Endodermal cell (in vitro differentiated cells): ENCODE data around the gene BTNL9. TPM values are rescaled to one million over a fixed set of nuclear protein-coding genes. Genes with fewer than 3 reads are reported as not detected.

Experiments
- DNase-seq: peaks from one replicate; pipeline ENCODE4 v3.0.0-alpha.2; 2017
- H3K27ac ChIP-seq: 2 replicates; pipeline ENCODE4 v1.5.1; 2013; ENCODE audit warnings: mild to moderate bottlenecking, low read depth, low read length, moderate library complexity
- H3K27me3 ChIP-seq: 2 replicates; pipeline ENCODE4 v1.6.1; 2013; ENCODE audit warnings: mild to moderate bottlenecking, low read length, moderate library complexity; ENCODE audit not compliant: insufficient read depth, control insufficient read depth, poor library complexity, severe bottlenecking
- H3K36me3 ChIP-seq: 2 replicates; pipeline ENCODE4 v1.7.0; 2013; ENCODE audit warnings: mild to moderate bottlenecking, low read length, moderate library complexity; ENCODE audit not compliant: control insufficient read depth, insufficient read depth
- H3K4me1 ChIP-seq: one replicate; pipeline ENCODE4 v1.7.0; 2013; ENCODE audit warnings: low read length; ENCODE audit not compliant: control insufficient read depth, insufficient read depth
- H3K4me3 ChIP-seq: 2 replicates; pipeline ENCODE4 v1.5.1; 2013; ENCODE audit warnings: mild to moderate bottlenecking, low read length, moderate library complexity
- H3K9ac ChIP-seq: 2 replicates; pipeline ENCODE4 v1.6.1; 2013; ENCODE audit warnings: mild to moderate bottlenecking, low read length, moderate library complexity; ENCODE audit not compliant: poor library complexity, severe bottlenecking; ENCODE audit errors: extremely low read depth
- H3K9me3 ChIP-seq: 2 replicates; pipeline ENCODE4 v1.6.1; 2013; ENCODE audit warnings: mild to moderate bottlenecking, low read length, moderate library complexity; ENCODE audit not compliant: control insufficient read depth
- H3K27ac Mint-ChIP-seq: 2 replicates; pipeline ENCODE4 v1.8.0; 2020; ENCODE audit warnings: mixed read lengths
- H3K27me3 Mint-ChIP-seq: 2 replicates; pipeline ENCODE4 v1.8.0; 2021; ENCODE audit warnings: mild to moderate bottlenecking, mixed read lengths; ENCODE audit not compliant: insufficient read depth
- H3K36me3 Mint-ChIP-seq: 2 replicates; pipeline ENCODE4 v1.8.0; 2020; ENCODE audit warnings: low read depth, mixed read lengths
- H3K4me1 Mint-ChIP-seq: 2 replicates; pipeline ENCODE4 v1.8.0; 2020; ENCODE audit warnings: mixed read lengths
- H3K4me3 Mint-ChIP-seq: 2 replicates; pipeline ENCODE4 v1.8.0; 2020; ENCODE audit warnings: mild to moderate bottlenecking, moderate library complexity, mixed read lengths
- H3K9me3 Mint-ChIP-seq: 2 replicates; pipeline ENCODE4 v1.8.0; 2020; ENCODE audit warnings: mild to moderate bottlenecking, mixed read lengths
- CTCF ChIP-seq: fragments of 200-600 bp; sonication (generic); conservative IDR thresholded peaks from 2 replicates; pipeline ENCODE4 v1.5.0; 2021; ENCODE audit warnings: antibody characterized with exemption, mild to moderate bottlenecking
- WGBS, 2 experiments: methylation state at CpG; one replicate each; pipeline versions ENCODE4 v1.1.5 to v1.1.7; 2013; ENCODE audit warnings: missing lambda C conversion rate in 2 of 2, mixed read lengths in 1 of 2; ENCODE audit not compliant: insufficient coverage in 1 of 2, insufficient read length in 1 of 2; 5-methylcytosine and 5-hydroxymethylcytosine counted together
- total RNA-seq, 2 donors: library from RNA; stranded (reverse); fragmentation: NEBNext Ultra II Directional in 1 of 2; extraction: Animal tissue kit (Norgen Biotek cat#: 25700) in 1 of 2; gene quantifications; 2 replicates in 1 of 2; 3 replicates in 1 of 2; pipeline ENCODE4 v1.2.1, GENCODE V29; 2021

The BTNL9 gene
- total RNA-seq, 2 donors from 2014 or later = not detected

- H3K27ac Mint-ChIP-seq = no peak overlapping the region
- no peaks in the 10 kb centered on the region for H3K4me1 ChIP-seq
- no peak overlapping the region for H3K4me3 Mint-ChIP-seq
- no peaks in the 10 kb centered on the region for H3K36me3 Mint-ChIP-seq
- H3K27me3 ChIP-seq = no peaks in the 10 kb centered on the region
- H3K9me3 Mint-ChIP-seq = peaks cover 11% of the 10 kb centered on the region
- peak; percentile 44 for DNase-seq
- H3K27me3 Mint-ChIP-seq = peaks cover 42% of the 10 kb centered on the region
- no peak overlapping the region for H3K4me3 ChIP-seq
- H3K27ac ChIP-seq = no peak overlapping the region
- peaks cover 11% of the 10 kb centered on the region for H3K9me3 ChIP-seq
- WGBS, 2 experiments = 75 to 80% methylated on average over 10 to 13 of the region's 13 CpGs
- peaks cover 5% of the 10 kb centered on the region for H3K4me1 Mint-ChIP-seq
- H3K9ac ChIP-seq = no peak overlapping the region
- H3K36me3 ChIP-seq = no peaks in the 10 kb centered on the region
- no peak for TF ChIP-seq CTCF
Observed at GRCh38 chr5:181036816-181037364, 3.2 kb upstream of the BTNL9 start.

- H3K9me3 Mint-ChIP-seq = peaks cover 9% of the 10 kb centered on the region
- H3K9ac ChIP-seq = no peak overlapping the region
- peaks cover 45% of the 10 kb centered on the region for H3K27me3 Mint-ChIP-seq
- no peaks in the 10 kb centered on the region for H3K4me1 ChIP-seq
- H3K4me3 Mint-ChIP-seq = no peak overlapping the region
- peaks cover 5% of the 10 kb centered on the region for H3K4me1 Mint-ChIP-seq
- no peak overlapping the region for H3K4me3 ChIP-seq
- no peak overlapping the region for H3K27ac ChIP-seq
- no peak overlapping the region for H3K27ac Mint-ChIP-seq
- no peaks in the 10 kb centered on the region for H3K36me3 Mint-ChIP-seq
- 66% methylated on average over 4 of the region's 4 CpGs; no CpG with 5 or more reads in 1 of the 2 experiments for WGBS, 2 experiments
- DNase-seq = peak; percentile 76
- H3K36me3 ChIP-seq = no peaks in the 10 kb centered on the region
- peaks cover 11% of the 10 kb centered on the region for H3K9me3 ChIP-seq
- TF ChIP-seq CTCF = no peak
- no peaks in the 10 kb centered on the region for H3K27me3 ChIP-seq
Observed at GRCh38 chr5:181037365-181037861, 2.7 kb upstream of the BTNL9 start.

DNA sequence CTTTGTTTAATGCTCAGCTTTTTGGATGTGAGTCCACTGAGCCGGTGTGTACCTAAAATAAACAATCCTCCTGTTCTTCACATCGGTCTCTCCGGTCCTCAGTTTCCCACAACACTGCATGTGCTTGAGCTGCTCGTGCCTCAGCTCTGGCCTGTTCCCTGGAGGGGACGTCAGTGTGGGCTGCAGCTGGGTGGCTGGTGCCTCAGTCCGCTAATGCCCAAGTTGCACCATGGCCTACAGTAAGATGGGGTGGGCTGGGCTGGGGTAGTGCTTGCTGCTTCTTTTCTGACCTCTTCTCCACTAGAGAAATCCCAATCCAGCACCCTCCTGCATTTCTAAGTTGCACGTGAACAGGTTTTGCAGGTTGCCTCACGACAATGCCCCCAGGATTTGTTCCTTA lies 595 bp upstream of the BTNL9 start:
- H3K9ac ChIP-seq = no peak overlapping the region
- H3K27me3 ChIP-seq = no peaks in the 10 kb centered on the region
- no peaks in the 10 kb centered on the region for H3K36me3 ChIP-seq
- Mint-ChIP-seq H3K4me3 (no peak overlapping the region), H3K9me3 (no peaks in the 10 kb centered on the region), H3K27me3 (peaks cover 37% of the 10 kb centered on the region), H3K4me1 (peaks cover 5% of the 10 kb centered on the region), H3K36me3 (no peaks in the 10 kb centered on the region), H3K27ac (no peak overlapping the region)
- no peak overlapping the region for H3K27ac ChIP-seq
- no peaks in the 10 kb centered on the region for H3K4me1 ChIP-seq
- no peak overlapping the region for H3K4me3 ChIP-seq
- DNase-seq = peak; percentile 40
- no peak for TF ChIP-seq CTCF
- peaks cover 4% of the 10 kb centered on the region for H3K9me3 ChIP-seq
- WGBS, 2 experiments = 64 to 67% methylated on average over 3 to 8 of the region's 8 CpGs
